Measurements from ENCODE around the gene CTNNA1.
"Not testable (repeated sequence)": the region's sequence is repeated elsewhere in the genome, so short reads cannot be mapped to it uniquely, and the experiment has no call there.

The CTNNA1 gene

DNA sequence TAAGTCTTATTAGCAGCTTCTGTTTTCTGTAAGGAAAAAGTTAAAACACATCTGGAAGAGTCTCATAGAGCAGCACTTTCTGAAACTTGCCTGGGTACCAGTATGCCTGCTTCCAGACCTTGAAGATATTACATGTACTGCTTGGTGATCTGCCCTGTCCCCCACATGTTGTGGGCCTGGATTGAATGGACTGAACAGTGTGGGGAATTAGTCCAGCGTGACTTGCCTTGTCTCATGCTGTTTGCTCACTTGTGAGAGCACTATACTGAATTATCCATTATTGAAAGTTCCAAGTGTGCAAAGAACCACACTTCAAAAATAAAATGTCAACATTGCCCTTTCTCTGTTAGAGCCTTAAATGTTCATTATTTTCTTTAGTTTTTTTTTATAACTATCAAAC lies 8.9 kb downstream of the CTNNA1 start:
- DNase-seq: no peak

DNA sequence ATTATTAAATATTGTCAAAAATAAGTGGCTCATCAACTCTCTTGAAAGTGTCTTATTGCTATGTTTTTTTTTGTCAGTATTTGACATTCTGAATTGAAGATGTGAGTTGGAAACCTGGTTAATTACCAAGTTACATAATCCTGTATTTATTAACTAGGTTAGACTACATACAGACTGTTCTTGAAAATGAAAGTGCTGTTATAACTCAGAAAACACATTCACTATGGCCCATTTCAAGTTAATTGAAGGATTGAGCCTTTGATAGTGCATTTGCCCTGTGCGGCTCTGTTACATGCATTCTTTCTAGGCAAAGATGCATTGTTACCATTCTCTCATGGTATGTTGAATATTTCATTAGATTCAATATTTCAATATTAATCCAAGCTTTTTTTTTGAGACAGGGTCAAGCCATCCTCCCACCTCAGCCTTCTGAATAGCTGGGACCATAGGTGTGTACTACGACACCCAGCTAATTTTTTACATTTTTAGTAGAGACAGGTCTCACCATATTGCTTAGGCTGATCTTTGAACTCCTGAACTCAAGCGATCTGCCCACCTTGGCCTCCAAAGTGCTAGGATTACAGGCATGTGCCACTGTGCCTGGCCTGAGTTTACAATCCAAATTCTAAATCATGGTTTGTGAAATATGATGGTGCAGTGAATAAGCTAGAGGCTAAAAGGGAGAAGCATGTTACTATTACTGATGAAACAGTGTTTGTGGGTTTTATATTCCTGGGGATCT lies 10.0 kb downstream of the CTNNA1 start:
- no peak for DNase-seq

DNA sequence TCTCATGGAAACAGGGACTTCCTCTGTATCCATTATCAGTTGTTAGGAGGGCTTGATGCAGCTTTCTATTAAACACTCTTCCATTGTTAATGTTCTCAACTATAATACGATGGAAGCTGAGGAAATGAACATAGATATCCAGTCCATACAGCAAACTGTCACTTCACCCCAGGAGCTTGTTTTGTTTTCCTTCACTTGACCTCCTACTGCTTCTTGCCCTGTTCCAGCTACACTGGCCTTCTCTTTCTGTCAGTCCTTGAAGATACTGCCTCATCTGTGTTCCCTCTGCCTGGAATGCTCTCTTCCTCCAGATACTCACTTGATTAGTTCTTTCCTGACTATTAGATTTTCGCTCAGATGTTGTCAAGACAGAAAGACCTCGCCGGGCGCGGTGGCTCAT lies 17.1 kb downstream of the CTNNA1 start:
- no peak for DNase-seq

DNA sequence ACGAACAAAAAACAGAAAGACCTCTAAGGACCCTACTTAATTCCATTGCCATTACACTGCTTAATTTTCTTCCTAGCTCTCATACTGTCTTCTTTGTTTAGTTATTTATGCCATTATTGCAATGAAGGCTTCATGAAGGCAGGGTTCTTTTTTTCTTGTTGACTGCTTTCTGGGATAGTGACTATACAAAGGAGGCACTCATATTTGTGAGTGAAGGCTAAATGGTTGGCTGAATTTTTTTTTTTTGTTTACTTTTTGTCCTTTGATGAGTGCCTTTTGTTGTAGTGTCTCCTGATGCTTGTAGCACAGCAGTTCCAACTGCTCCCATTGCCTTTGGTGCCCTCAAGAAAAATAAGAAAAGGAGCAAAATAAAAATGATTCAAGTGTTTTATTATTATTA lies 17.8 kb downstream of the CTNNA1 start:
- no peak for DNase-seq

DNA sequence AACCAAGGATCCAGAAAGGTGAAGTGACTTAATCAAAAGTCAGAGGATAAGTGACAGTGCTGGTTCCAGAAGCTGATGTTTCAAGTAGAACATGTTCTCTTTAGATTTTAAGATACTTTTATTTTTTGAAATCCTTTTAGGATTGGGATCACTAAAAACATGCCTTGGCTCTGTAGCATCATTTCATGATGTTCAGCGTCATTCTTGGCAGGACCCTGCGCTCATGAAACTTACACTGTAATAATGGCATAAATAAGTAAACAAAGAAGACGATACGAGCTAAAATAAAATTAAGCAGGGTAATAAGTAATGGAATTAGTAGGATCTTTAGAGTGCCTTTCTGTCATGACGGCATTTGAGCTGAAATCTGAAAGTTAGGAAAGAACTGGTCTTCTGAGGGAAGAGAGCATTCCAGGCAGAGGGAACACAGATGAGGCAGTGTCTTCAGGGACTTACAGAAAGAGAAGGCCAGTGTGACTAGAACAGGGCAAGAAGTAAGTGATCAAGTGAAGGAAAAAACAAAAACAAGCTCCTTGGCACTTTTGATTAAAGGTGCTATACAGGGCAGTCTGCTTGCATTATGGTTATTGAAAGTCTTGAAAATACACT lies 19.9 kb downstream of the CTNNA1 start:
- DNase-seq: no peak

DNA sequence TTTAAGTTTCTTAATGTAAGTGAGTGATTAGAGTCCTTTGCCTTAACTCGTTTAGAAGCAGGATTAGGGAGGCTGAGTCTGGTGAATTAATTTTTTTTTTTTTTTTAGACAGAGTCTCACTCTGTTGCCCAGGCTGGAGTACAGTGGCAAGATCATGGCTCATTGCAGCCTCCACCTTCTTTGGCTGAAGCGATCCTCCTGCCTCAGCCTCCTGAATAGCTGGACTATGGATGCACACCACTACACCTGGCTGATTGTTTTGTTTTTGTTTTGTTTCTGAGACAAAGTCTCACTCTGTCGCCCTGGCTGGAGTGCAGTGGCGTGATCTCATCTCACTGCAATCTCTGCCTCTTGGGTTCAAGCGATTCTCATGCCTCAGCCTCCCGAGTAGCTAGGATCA lies 20.4 kb downstream of the CTNNA1 start:
- DNase-seq: not testable (repeated sequence)

DNA sequence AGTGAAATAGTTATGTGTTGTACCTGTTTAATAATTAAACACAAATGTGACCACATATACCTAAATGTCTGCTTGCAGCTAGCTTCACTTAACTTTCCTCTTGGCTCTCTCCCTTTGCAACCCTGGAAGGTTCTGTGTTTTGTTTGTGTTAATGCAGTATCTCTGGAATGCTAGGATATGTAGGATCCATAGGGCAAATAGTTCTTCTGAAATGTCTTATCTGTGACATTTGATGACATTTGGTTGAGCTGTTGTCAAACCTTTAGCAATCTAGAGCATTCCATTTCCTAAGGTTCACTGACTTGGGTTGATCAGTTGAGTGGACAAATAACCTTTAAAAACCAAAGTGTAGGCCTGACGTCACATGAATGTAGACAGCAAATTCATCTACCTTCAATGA lies 21.8 kb downstream of the CTNNA1 start:
- no peak for DNase-seq

DNA sequence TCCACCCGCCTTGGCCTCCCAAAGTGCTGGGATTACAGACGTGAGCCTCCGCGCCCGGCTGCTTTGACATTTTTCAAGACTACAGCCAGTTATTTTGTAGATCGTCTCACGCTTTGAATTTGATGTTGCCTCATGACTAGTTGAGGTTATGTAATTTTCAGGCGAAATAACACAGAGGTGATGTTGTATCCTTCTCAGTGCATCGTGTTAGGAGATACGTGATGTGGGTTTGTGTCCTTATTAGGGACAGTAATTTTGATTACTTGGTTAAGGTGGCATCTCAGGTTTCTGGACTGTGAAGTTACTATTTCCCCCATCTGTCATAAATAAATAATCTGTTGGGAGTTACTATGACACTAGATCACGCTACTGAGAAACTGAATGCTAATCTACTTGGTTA lies 25.0 kb downstream of the CTNNA1 start:
- no peak for DNase-seq

DNA sequence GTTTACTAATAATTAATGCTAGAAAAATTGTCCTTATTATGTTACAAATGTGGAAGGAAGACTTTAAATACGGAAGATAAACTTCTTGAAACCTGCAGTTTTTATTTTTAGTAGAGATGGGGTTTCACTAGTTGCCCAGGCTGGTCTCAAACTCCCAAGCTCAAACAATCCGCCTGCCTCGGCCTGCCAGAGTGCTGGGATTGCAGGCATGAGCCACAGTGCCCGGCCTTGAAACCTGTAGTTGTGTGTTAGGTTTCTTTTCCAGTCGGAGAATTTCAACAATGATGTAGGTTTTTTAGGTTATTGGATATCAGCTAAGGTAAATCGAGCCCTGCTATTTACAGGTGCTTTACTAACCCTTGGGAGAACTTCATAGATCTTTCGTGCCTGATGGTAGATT lies 30.8 kb downstream of the CTNNA1 start:
- DNase-seq: no peak

DNA sequence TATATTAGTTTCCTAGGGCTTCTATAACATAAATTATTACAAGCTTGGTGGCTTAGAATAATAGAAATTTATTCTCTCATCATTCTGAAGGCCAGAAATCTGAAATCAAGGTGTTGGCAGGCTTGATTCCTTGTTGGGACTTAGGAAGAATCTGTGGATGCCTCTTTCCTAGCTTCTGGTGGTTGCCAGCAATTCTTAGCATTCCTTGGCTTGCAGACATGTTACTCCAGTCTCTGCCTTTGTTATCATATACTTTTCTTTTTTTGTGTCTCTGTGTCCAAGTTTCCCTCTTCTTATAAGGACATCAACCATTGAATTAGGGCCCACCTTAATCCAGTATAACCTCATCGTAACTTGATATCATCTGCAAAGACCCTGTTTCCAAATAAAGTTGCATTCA lies 31.4 kb downstream of the CTNNA1 start:
- no peak for DNase-seq

DNA sequence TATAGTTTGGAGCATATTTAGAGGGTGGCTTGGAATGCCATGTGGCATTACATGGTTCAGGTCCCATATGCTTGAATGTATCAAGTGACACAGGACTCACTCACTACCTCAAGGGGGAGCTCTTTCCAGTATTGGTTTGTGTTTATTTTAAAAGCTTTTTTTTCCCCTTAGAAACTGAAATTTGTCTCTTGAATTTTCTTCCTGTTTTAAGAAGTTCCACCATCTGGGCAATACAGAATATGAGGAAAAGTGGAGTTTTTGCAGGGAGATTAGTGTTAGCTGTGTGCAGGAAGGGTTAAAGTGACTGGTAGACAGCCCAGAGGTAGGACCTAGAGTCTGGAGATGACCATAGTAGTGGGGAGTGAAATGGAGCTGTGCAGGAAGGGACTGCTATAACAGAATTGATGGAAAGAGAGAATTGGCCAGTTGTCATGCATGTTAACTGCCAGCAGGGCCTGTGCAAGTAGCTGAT lies 36.6 kb downstream of the CTNNA1 start:
- no peak for DNase-seq

DNA sequence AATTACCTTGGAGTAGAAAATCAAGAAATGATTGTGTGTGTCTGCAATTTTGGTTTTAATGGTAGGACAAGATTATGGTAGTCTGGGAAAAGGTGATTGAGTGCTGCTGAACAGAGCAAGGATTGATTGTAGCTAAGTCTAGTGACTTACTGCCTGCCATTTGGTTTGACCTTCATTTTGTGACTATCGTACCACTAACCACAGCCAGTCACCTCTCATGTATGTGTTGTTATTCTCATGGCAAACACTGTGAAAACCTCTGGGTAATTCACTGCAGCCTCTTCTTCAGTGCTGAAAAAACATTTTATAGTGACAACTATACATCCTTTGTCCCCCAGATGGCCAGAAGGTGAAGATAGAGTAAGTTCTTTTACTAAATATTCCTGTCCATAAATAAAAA lies 37.5 kb downstream of the CTNNA1 start:
- DNase-seq: no peak

DNA sequence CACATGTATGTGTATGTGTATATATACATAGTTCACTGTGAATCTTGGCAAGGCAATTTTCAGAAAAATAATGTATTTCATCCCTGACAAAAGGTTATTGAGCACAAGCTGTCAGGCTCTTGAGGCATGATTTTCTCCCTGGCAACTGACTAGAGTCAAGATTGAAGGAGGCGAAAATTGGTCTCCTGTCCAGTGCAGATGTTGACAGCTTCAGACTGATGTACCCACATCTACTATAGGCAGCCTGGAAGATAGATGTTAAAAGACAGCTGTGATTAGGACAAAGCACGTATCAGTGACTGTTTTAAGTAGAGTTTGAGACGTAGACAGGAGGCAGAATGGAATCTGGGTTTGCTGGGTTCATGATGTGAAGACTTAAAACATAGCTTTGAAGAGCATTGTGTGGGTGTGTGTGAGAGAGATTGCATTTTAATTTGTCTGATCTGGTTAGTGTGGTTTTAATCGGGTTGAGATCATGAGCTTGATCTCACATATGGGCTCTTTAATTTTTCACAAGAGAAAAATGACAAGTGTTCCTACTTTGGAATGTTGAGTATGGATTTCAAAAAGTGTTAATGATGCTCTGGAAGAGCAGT lies 39.1 kb downstream of the CTNNA1 start:
- no peak for DNase-seq

DNA sequence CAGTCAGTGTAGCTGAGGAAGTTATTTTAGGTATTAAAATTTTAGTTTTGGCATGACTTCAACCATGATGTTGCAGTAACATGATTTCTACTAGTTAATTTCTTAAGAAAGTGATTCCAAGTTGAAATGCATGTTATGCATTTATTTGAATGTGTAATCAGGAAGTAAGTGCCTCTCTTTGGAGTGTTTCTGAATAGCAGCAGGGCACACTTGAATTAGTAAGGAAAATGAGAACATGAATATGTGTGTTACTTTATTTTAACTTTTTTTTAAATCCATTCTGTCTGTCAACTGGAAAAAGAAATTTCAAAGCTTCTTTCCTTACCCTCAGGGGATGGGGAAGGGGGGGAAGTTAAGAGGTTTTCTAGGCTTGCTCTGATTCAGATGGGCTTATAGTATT lies 40.4 kb downstream of the CTNNA1 start:
- DNase-seq: no peak

DNA sequence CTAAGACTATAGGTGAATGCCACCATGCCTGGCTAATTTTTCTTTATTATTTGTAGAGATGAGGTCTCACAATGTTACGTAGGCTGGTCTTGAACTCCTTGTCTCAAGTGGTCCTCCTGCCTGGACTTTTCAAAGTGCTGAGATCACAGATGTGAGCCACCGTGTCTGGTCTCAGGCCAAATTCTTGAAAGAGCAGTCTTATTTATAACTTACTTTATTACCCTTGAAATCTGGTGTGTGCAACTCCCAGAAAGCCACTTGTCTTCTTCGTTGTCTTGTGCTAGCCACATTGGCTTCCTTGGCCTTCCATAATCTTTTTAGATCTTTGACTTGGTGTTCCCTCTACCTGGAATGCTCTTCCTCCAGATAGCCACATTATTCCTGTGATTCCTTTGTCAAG lies 50.1 kb downstream of the CTNNA1 start:
- DNase-seq: no peak

DNA sequence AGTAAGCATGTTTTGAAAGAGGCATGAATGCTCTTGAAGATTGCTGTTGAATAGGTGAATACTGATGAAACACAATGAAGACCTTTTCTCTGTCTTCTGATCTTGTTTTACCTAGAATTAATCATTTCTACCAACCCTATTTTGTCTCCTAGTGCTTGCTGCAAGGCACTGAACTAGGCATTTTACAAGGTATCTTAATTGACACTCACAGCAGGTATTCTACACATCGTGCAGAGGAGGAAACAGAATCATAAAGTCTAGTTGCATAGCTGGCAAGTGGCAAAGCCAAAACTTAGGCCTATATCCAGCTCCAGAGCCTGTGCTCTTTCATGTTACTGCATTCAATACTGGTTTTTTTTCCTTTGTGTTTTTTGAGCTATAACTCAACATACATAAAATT lies 50.7 kb downstream of the CTNNA1 start:
- DNase-seq: no peak

DNA sequence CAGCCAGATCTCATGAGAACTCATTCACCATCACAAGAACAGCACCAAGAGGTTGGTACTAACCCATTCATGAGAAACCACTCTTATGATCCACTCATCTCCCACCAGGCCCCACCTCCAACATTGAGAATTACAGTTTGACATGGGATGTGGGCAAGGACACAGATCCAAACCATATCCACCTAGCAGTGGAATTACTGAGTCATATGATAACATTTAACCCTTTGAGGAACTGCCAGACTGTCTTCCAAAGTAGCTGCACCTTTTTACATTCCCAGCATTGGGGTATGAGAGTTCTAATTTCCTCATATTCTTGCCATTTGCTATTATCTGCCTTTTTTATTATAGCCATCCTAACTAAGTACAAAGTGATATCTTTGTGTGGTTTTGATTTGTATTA lies 51.9 kb downstream of the CTNNA1 start:
- no peak for DNase-seq

DNA sequence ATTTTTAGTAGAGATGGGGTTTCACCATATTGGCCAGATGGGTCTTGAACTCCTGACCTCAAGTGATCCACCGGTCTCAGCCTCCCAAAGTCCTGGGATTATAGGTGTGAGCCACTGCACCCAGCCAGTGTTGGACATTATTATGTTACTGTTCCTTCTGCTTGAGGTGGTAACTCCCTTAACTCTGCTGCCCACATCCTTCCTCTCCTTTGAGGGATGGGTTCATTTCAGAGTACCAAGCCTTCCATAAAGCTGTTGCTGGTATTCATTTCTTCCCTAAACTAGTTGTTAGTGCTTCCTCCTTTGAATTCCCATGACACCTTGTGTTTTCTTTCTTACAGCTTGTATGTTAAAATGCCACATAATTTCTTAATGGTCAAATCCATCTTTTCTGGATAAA lies 54.0 kb downstream of the CTNNA1 start:
- no peak for DNase-seq

DNA sequence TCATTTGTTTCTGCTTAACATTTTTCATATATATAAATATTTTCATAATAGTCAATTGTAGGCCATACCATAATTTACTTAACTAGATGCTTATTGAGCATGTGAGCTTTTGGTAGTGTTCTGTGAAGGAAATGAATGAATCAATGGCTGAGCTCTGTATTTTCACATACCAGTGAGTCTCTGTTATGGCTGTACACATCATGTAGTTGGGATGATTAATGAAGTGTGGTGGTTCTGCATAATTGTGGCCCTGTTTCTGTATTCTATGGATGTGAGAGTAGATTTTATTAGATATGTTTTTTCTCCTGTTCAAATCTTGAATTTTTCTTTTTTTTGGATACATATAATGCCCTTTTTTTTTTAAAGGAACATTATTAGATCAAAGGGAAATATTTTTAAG lies 56.2 kb downstream of the CTNNA1 start:
- DNase-seq: no peak

DNA sequence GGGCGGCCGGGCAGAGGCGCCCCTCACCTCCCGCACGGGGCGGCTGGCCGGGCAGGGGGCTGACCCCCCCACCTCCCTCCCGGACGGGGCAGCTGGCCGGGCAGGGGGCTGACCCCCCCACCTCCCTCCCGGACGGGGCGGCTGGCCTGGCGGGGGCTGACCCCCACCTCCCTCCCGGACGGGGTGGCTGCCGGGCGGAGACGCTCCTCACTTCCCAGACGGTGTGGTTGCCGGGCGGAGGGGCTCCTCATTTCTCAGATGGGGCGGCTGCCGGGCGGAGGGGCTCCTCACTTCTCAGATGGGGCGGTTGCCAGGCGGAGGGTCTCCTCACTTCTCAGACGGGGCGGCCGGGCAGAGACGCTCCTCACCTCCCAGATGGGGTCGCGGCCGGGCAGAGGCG lies 57.6 kb downstream of the CTNNA1 start:
- DNase-seq: not testable (repeated sequence)

DNA sequence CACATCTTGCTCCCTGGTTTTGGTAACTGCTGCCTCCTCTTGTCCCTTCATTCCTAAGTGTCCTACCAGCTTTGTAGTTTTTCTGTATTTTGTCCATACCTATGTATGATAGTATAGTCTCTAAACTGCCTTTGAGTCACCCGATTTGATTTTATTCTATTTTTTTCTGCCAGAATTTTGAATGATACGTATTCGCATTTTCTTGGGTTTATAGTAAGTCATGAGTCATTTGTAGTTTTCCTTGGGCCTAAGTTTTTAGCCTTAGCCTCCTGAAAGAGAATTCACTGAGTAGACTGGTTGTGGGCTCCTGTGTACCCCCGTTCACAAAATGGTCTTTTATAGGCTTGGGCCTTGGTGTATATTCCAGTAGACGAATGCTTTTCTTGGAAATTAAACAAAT lies 62.3 kb downstream of the CTNNA1 start:
- no peak for DNase-seq

DNA sequence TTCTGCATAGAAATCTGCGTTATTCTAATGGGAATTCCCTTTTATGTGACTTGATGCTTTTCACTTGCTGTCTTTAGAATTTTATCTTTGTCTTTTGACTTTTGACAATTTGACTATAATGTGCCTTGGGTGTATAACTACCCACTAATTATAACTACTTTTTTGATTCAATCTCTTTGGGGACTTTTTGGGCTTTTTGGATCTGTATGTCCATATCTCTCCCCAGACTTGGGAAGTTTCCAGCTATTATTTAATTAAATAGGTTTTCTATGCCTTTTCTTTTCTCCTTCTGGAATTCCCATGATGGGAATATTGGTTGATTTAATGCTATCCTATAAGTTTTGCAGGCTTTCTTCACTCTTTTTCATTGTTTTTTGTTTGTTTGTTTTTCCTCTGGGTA lies 64.0 kb downstream of the CTNNA1 start:
- DNase-seq: no peak

DNA sequence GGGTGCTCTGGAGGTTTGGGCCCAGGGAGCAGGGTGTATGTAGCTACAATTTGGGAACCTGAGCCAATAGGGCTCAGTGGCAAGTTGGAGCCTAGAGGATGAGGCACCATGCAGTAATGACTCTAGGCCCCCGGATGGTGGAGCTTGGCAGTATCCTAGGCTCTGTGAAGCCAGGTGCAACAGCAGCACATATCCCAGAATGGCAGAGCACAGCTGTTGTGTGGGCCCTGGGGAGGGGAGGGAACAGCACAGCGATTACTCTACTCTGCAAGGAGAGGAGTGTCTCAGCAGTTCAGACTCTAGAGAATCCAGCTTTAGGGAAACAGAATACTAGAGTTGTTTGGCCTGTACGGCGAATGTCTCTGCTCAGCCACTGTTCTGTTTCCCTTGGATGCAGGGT lies 65.9 kb downstream of the CTNNA1 start:
- no peak for DNase-seq

DNA sequence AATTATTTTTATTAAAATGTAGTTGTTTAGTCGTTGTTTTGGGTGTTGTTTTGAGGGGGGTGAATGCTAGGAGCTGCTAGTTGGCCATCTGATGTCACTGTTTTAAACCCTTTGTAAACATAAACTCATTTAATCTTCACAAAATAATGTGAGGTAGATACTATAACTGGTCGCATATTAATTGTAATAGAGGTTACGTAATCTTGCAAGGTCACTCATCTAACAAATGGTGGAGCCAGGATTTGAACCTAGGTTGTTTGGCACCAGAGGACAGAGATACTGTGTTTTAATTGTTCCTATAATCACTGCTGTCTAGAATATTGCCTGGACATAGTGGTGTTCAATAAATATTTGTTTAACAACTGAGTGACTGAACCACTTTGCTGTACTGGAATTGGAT lies 67.5 kb downstream of the CTNNA1 start:
- DNase-seq: no peak

DNA sequence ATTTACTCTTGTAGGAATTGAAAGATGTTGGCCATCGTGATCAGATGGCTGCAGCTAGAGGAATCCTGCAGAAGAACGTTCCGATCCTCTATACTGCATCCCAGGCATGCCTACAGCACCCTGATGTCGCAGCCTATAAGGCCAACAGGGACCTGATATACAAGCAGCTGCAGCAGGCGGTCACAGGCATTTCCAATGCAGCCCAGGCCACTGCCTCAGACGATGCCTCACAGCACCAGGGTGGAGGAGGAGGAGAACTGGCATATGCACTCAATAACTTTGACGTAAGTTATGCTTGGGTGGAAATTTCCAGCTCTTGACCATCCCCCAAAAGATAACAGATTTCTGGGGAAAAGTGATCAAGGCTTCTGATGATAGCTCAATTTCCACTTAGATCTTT lies 71.3 kb downstream of the CTNNA1 start:
- no peak for DNase-seq

Data from activated naive CD4-positive, alpha-beta T cell treated with Interleukin-2 at 50 U/mL for 16 hours (primary cell).